ENCODE data around the gene KCNMB3. TPM values are rescaled to one million over a fixed set of nuclear protein-coding genes. Genes with fewer than 3 reads are reported as not detected.
A peak's percentile ranks its signal among the peaks of the same experiment; 100 is the strongest.

KCNMB3 gene
- total RNA-seq, 4 donors from 2014 or later, result 0.26 to 6.2 (median 4.3) TPM

- Histone ChIP-seq H3K4me3 (no peak overlapping the region), H3K36me3 (no peaks in the 10 kb centered on the region), H3K9me3 (no peaks in the 10 kb centered on the region), H3K4me1 (no peaks in the 10 kb centered on the region), H3K27ac (no peak overlapping the region), H3K27me3 (no peaks in the 10 kb centered on the region)
- no peak for TF ChIP-seq POLR2A (IDR thresholded peaks at IDR 0.05)
- no peak for TF ChIP-seq CTCF (IDR thresholded peaks at IDR 0.05)
- DNase-seq, result no peak
- intact Hi-C loops (cut with DNase I; ENCODE audit: low total_unique reads), result no loop called here
Measured at GRCh38 chr3:179269152-179269707, 18.3 kb upstream of the KCNMB3 start.

GRCh38 chr3:179268400-179269051 lies 17.6 kb upstream of the KCNMB3 start:
- no peak overlapping the region for H3K4me3 ChIP-seq
- intact Hi-C loops (cut with DNase I; ENCODE audit: low total_unique reads), result no loop called here
- TF ChIP-seq CTCF (IDR thresholded peaks at IDR 0.05) (no peak), POLR2A (IDR thresholded peaks at IDR 0.05) (no peak)
- no peak for DNase-seq
- H3K4me1 ChIP-seq, result no peaks in the 10 kb centered on the region
- H3K27me3 ChIP-seq, result no peaks in the 10 kb centered on the region
- H3K27ac ChIP-seq, result no peak overlapping the region
- no peaks in the 10 kb centered on the region for H3K9me3 ChIP-seq
- H3K36me3 ChIP-seq, result no peaks in the 10 kb centered on the region

DNA sequence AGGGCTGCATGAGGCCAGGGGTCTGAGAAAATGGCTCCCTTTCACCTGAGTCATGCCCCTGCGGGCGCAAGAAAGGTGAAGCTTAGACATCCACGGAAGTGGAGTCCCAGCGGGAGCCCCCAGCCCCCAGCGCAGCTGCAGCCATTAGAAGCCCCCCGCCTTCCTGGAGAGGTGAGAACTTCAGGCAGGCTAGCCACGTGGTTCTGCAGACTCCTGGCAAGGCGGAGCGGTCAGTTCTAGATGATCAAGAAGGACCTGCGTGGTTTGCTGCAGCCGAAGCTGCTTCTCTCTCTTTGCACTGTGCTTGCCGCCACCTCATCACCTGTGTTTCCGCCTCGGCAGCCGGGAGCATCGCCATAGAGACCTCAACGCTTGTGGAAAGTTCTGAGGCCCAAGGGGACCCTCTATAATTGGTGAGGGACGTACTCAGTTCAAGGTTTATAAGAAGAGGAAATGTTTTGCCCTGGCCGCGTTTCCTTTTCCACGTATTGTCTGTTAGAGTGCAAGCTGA lies 15.8 kb upstream of the KCNMB3 start:
- intact Hi-C loops (cut with DNase I; ENCODE audit: low total_unique reads), result no loop called here

DNA sequence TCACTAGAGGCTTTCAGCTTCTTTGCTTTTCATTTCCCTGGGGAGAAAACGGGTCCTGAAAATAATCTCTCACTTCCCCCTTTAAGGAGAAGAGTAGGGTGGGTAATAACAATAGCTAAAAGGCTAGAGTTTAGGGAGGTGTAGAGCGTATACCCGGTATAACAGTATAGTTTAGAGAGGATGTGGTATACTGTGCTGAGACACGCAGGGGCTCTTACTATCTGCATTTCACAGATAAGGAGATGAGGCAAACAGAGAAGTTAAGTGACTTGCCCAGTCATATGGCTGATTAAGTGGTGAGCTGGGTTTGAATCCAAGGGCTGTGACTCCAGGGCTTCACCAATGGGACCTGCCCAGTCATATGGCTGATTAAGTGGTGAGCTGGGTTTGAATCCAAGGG lies 15.0 kb upstream of the KCNMB3 start:
- intact Hi-C loops (cut with DNase I; ENCODE audit: low total_unique reads), result no loop called here
- no peak for DNase-seq
- Histone ChIP-seq H3K27ac (no peak overlapping the region), H3K4me1 (no peaks in the 10 kb centered on the region), H3K27me3 (no peaks in the 10 kb centered on the region), H3K9me3 (no peaks in the 10 kb centered on the region), H3K36me3 (no peaks in the 10 kb centered on the region), H3K4me3 (no peak overlapping the region)
- TF ChIP-seq POLR2A (IDR thresholded peaks at IDR 0.05) (no peak), CTCF (IDR thresholded peaks at IDR 0.05) (no peak)

More for the DNA sequence above, 15.8 kb upstream of the KCNMB3 start:
- Histone ChIP-seq H3K9me3 (no peaks in the 10 kb centered on the region), H3K4me1 (no peaks in the 10 kb centered on the region), H3K36me3 (no peaks in the 10 kb centered on the region), H3K4me3 (no peak overlapping the region), H3K27ac (no peak overlapping the region), H3K27me3 (no peaks in the 10 kb centered on the region)
- DNase-seq, result peak in 1 of 2 donors; percentile 52
- TF ChIP-seq CTCF (IDR thresholded peaks at IDR 0.05), result no peak
- no peak for TF ChIP-seq POLR2A (IDR thresholded peaks at IDR 0.05)

GRCh38 chr3:179265092-179265491 lies 14.2 kb upstream of the KCNMB3 start:
- intact Hi-C loops (cut with DNase I; ENCODE audit: low total_unique reads), result no loop called here

More at GRCh38 chr3:179265092-179265491, 14.2 kb upstream of the KCNMB3 start:
- H3K27me3 ChIP-seq, result no peaks in the 10 kb centered on the region
- H3K36me3 ChIP-seq, result no peaks in the 10 kb centered on the region
- H3K9me3 ChIP-seq, result no peaks in the 10 kb centered on the region
- no peak overlapping the region for H3K4me3 ChIP-seq
- no peak for DNase-seq
- TF ChIP-seq POLR2A (IDR thresholded peaks at IDR 0.05), result no peak
- TF ChIP-seq CTCF (IDR thresholded peaks at IDR 0.05), result no peak
- H3K4me1 ChIP-seq, result no peaks in the 10 kb centered on the region
- no peak overlapping the region for H3K27ac ChIP-seq
